ENCODE measurements around the gene CNST.
"Not testable (repeated sequence)": the region's sequence is repeated elsewhere in the genome, so short reads cannot be mapped to it uniquely, and the experiment has no call there.

Gene CNST

DNA sequence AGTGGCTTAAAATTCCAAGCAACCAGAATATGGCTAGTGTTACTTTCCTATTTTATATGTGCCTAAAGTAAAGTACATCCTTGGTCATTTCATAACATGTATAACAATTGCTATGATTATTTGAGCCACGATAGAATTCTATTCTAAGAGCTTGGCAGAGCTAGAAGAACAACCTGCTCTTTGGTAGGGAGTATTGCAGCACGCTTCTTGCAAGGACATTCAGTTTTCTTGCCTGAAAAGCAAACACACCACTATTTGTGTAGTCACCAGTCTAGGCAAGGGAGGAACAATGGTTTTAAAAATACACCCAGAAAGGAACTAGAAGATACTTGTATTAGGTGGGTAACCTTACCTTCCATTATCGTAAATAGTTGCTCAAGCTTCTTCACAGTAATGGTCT lies 51.5 kb downstream of the CNST start:
- DNase-seq (ENCODE audit: low read depth in 2 of 2) = no peak

DNA sequence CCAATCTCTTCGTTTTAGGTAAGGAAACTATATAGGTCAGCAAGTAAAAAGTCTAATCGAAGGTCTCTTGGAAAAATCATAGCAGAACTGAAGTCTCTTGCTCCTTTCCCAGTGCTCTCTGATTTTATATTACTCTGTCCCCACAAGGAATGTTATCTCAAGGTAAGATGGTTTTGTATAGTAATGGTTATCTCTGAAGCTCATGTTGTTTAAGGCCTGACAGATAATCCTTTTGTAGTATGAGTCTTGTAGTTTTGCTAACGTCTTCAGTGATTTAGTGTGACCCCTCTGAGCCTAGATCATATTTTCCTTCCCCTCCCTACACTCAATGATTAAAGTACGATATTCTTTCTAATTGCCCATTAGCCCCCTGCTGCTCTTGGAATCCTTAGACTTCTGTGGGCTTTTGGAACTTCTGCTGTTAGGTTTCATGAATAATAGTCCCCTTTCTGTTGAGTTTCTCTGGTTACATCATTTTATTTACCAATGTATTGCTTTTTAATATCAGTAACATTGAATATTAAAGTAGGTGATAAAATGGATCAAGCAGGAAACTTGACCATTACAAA lies 52.1 kb downstream of the CNST start:
- DNase-seq (ENCODE audit: low read depth in 2 of 2) = no peak

DNA sequence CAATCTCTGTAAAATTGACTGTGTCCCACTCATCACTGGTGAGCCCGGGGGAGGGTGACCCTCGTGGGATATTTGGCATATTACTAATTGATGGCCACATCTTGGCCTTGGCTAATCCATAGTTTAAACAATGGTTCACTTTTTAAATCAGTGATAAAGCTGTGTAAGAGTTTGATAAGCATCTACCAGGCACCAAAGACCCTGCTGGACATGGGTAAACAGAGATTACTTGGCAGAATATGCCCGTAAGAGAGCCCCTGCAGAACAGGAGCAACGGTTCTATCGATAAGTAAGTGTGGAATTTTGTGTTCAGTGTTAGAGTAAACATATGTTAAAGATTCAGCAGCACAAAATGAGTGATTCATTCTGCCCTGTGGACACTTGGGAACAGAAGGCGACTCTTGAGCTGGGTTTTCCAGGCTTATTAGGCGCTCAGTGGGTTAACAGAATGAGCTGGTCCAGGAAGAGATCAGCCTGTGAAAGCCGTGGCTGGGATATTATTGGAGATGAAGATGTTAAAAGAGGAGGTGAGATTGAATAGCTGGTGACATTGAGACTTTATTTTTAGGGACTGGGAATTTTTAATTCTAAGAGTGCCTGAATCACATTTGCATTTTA lies 55.9 kb downstream of the CNST start:
- DNase-seq (ENCODE audit: low read depth in 2 of 2) = no peak

DNA sequence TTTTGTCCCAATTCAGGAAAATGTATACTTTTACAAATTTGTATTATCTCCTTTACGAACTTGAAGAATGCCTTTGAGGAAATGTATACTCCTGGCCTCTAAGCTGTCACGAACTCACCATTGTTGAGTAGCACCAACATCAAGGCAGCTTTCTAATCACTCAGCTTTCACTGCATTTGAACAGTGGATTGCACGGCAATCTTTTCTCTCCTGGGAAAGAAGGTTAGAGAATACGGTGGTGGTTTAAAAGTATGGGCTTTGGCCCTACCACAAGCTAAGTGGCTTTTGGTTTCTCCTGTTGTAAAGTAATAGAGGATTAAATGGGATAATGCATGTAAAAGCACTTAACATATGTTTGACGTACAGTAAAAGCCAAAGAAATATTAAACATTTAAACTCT lies 57.8 kb downstream of the CNST start:
- DNase-seq (ENCODE audit: low read depth in 2 of 2) = no peak

DNA sequence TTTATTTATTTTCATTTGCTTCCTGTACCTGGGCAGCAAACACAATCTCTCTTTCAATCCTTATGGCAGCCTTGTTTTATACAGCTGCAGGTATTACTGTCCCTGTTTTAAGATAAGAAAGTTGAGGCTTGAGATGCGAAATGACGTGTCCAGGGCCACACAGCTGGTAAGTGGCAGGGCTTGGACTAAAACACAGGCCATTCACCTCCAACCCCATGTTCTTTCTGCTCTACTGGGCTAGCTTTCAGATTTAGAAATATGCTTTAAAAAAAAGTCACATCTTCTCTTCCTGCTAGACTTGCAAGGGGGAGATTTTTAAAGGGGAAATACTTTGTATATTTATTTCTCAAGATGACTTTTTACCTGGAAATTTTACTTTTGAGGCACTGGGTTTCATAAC lies 62.8 kb downstream of the CNST start:
- no peak for DNase-seq (ENCODE audit: low read depth in 2 of 2)

DNA sequence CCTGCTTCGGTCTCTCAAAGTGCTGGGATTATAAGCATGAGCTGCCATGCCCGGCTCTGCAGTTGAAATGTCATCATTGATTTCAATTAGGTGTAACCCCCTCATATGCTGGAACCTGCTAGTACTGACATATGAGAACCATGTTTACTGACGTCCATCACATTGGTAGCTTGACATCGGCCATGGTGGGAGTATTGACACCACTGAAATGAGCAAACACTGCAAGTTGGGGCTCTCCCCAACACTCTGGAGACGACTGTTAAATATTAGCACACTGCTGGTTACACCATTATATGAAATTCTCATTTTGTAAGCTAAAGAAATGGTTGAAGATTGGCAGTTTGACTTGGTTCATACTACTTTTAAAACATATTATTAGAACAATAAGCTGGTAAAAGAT lies 63.7 kb downstream of the CNST start:
- no peak for DNase-seq (ENCODE audit: low read depth in 2 of 2)

DNA sequence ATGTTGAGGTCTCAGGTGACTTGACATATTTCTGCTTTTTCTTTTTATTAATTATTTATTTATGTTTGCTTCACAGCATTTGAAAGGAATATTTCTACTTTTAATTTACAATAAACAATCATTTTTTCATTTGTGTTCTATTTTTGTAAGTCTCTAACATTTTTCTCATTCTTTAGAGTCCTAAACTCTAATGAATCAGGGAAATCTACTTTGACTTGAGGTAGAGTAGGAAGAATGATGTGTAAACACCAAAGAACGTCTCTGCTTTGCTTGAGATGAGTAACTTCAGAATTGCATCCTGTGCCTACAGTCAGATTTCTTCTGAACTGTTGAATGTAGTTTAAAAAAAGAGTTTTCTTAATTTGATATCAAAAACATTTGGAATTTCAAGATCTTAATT lies 65.2 kb downstream of the CNST start:
- no peak for DNase-seq (ENCODE audit: low read depth in 2 of 2)

DNA sequence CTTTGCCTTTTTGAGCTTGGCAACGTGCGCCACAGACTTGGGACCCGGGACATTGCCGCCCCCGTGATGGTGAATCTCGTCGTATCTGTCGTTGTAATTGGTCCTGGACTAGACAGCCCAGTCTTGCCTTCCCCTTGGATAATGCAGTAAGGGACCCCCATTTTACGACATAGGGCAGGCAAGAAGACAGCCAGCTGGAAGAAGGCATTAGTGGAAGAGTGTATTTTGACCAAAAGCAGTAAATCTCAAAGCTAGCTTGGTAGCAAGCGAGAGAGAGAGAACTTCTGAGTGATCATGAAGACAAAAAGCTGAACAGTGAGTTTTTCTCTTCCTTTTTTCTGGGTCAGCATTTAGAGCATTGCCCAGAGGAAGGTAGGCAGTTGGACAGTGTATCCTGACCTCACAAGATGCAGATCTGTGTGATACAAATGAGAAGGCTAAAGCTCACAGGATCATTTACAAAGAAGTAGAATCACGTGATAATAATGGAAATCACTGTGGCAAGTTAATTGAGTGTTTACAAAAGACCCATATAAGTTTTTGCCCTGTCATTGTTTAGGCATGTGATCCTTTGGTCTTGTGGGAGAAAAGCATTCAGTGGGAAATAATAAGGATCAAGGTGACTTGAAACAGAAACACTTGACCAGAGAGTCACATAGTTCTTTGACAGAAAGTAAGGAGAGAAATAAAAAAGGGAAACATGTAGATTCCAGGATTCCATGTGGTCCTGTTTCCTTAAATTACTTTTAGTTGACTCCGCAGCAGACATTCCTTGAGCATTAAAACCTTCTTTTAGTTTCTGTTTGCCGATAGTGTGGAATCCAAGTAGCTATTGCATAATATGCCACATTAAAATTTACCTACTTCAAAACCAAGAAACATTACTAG lies 66.3 kb downstream of the CNST start:
- no peak for DNase-seq (ENCODE audit: low read depth in 2 of 2)

DNA sequence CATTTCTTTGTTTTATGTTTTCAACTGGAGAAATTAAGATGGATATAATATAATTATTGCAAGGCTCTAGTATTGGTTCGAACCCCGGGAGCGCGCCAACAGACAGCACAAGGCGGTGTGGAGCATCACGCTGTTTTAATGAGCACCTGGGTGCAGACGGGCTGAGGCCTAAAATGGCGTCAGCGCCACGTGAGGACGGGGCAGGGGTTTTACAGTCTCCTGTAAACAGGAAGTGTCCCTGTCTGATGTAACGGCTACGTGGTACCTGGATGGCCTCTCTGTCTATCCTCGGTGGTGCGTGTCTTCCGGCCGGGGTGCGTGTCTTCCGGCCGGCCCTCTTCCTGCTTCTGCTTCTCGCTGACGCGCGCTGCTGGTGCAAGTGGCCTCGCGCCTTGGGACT lies 68.4 kb downstream of the CNST start:
- DNase-seq (ENCODE audit: low read depth in 2 of 2) = not testable (repeated sequence)

DNA sequence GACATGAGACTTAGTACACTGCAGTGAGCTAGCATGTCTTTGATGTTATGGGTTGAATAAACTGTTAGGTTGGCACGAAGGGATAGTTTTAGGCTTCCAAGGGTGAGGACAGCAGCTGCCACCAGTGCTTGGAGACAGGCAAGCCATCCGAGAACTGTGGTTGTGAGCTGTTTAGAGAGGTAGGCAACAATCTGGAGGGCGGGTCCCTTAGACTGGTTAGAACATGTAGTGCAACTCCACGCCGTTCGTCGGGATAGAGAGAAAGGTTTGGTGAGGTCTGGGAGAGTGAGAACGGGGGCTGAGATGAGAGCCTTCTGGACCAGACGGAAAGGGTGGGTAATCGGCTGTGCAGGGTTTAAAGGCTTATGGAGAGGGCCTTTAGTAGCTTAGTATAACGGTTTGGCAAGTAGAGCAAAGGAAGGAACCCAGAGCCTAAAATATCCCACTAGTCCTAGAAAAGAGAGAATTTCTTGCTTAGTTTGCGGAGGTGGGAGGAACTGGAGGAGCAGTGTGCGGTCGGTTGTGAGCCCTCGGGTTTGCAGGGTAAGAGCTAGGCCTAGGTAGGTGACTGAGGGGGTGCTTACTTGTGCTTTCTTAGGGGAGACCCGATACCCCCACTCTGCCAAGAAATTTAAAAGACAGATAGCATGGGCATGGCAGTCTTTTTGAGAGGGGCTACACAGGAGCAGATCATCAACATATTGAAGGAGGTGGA lies 72.8 kb downstream of the CNST start:
- DNase-seq (ENCODE audit: low read depth in 2 of 2) = no peak

DNA sequence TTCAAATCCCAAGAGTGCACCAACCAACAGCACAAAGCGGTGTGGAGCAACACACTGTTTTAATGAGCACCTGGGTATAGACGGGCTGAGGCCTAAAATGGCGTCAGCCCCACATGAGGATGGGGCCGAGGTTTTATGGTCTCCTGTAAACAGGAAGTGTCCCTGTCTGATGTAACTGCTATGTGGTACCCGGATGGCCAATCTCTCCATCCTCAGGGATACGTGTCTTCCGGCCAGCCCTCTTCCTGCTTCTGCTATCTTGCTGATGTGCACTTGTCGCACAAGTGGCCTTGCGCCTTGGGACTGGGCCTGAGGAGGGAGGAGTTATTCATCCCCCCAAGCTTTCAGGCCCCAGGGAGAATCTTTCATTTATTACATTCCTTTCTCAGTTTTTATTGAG lies 73.5 kb downstream of the CNST start:
- DNase-seq (ENCODE audit: low read depth in 2 of 2) = no peak

DNA sequence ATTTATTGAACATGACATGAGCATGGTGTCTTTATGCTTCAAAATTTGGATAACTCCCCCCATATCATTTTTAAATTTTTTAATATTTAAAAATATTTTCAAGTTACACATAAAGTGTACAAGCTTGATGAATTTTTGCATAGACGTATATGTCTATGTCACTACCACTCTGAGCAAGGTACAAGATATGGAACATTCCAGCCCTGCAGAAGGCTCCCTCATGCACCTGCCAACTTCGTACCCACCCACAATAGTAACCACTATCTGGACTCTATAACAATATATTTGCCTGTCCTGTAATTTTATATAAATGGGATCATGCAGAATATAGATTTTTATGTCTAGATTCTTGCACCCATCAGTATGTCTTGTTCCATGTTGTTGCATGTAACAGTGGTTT lies 74.5 kb downstream of the CNST start:
- DNase-seq (ENCODE audit: low read depth in 2 of 2) = no peak

DNA sequence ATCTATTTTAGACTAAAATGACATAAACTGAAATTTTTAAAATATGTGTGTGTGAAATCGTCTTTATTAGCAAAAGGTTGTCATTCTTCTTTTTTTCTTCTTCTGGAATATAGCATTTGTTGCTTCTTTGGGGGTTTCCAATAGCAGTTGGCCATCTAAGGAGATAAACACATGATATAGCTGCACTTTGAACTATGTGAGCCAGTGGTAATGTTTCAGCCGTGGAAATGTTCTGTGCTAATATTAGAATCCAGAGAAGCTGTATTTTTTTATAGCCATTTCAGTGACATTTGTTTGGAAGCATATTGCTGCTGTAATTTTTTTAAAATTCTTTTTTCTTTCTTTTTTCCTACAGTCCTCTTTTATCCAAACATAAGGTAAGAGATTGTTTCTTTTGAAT lies 75.1 kb downstream of the CNST start:
- DNase-seq (ENCODE audit: low read depth in 2 of 2) = no peak

DNA sequence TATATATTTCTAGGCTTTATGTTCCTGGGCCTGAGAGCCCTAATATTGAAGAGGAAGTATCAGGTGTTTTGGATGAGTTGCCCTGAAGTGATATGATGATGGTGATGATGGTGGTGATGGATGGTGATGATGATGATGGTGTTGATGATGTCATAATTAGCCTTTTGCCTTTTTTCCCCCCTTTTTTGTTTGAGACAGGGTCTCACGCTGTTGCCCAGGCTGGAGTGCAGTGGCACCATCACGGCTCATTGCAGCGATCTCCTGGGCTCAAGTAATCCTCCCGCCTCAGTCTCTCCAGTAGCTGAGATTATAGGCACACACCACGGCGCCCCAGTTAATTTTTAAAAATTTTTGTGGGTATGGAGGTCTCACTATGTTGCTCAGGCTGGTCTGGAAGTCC lies 76.5 kb downstream of the CNST start:
- no peak for DNase-seq (ENCODE audit: low read depth in 2 of 2)

DNA sequence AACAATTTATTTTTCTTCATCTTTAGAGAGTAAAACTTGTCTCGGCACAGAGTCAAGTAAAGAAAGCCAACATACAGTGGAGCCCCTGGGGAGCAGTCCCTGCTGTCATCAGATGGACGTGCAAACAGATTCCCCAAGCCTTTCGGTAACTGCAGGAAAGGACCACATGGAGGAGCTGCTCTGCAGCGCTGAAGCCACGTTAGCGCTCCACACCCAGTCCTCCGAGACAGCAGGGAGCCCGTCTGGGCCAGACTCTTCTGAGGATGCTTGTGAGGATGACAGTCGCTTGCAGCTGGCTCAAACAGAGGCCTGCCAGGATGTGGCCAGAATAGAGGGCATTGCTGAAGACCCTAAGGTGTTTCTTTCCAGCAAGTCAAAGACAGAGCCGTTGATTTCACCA lies 80.9 kb downstream of the CNST start:
- no peak for DNase-seq (ENCODE audit: low read depth in 2 of 2)

DNA sequence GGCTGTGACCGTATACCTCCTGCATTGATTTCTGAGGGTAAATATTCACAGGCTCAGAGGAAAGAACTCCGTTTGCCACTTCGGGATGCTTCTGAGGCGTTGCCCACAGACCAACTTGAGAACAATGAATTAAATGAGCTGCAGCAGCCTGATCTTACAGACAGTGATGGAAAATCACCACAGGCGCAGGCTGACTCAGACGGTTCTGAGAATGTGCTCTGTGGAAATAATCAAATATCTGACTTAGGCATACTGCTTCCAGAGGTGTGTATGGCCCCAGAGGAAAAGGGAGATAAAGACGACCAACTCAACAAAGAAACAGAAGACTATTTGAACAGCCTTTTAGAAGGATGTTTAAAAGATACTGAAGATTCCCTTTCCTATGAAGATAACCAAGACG lies 81.3 kb downstream of the CNST start:
- no peak for DNase-seq (ENCODE audit: low read depth in 2 of 2)

DNA sequence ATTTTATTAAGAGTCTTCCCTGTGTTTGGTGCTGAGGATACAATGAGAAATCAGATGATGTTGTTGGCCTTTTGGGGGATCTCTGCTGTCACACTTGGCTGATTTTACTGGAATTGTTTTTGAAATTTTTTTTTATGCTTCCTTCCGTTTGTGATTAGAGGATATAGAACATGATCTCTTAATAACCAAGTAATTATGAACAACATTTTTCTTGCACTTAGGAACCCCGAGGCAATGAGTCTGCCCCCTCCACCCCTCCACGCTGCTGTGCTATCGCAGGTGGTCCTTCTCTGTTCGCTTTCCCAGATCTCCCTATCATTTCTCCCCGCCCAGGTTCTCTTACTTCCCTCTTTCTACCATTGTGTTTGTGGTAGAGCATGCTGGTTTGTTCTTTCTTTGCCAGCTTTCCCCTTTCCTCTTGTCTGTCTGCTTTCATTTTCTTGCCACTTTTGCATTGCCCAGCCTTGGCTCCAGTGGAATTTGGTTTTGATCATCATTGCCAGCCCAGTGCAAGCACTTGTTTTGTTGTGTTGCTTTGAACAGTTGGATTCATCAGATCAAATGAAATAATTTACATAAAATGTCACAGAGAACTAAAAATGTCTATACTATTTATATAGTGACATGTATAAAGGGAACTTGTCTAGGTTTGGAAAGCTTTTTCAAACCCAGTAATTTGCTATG lies 84.9 kb downstream of the CNST start:
- no peak for DNase-seq (ENCODE audit: low read depth in 2 of 2)

DNA sequence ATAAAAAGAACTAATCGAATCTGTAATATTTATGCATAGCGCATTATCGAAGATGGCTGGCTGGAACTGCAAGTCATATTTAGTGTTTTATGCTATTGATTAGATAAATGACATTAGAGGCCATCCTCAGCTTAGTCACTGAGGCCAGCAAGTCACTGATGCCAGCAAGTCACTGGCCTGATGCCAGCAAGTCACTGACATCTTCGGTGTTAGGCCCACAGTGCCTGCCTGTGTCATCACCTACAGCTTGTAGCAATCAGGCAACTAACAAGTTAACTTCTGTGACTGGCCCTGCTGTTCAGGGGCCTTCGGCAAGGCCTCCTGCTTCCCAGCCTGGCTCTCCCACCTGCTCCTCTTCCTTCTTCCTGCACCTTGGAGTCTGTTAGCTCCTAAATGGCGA lies 92.3 kb downstream of the CNST start:
- no peak for DNase-seq (ENCODE audit: low read depth in 2 of 2)

DNA sequence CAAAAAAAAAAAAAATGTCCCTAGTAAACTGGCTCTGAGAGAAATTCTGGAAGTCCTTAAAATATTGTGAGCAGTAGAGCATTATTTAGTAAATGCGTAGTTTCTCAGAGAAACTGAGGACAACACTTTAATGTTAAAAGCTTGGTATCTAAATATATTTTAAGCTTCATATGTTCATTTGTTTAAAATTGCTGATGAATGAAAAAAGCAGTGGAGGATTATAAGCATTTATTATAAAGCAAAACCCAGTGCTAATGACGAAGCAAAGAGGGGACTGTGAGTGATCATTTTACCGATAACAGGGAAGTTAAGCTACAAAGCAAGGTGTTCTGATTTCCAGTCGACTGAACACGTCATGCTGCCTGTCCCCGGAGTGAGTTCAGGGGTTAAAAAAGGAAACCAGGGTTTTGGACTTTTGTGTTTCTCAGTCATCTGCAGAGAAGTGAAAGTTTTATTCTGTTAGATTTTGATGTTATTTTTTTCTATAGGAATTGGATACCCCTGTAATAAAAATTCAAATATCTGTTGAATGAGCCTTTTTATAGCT lies 93.4 kb downstream of the CNST start:
- DNase-seq (ENCODE audit: low read depth in 2 of 2) = no peak

DNA sequence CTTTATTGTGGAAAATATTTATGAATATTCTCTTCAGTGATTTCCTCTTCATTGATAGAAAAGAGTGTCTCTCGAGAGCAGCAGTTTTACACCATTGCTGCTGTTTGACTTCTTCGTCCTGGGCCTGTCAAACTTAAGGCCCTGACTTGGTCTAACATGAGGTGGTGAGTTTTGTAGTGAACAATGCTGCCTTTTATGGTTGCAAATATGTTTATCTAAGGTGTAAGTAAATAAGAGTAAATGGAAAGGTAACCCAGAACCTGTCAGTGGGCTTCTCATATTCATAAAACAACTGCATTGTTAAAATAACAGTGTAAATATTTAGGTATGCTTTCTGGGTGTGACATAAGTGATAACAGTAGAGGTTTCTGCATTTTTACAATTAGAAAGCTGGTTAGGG lies 95.2 kb downstream of the CNST start:
- no peak for DNase-seq (ENCODE audit: low read depth in 2 of 2)

DNA sequence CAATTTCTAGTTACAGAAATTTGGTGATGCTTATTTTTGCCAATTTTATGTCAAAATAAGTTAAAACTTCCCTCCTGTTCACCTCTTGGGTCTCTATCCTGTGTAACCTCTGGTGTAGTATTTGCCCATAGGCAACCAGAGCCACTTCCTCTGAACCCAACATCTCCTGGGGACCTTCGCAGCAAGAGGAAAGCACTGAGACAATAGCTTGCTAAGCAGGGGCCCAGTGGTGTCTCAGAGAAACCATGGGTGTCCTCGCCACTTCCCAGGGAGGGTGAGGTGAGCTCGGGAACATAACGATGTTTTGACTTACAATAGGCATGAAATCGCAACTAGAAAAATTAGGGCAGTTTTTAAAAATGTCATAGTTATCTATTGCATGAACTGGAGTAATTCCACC lies 101.5 kb downstream of the CNST start:
- no peak for DNase-seq (ENCODE audit: low read depth in 2 of 2)

DNA sequence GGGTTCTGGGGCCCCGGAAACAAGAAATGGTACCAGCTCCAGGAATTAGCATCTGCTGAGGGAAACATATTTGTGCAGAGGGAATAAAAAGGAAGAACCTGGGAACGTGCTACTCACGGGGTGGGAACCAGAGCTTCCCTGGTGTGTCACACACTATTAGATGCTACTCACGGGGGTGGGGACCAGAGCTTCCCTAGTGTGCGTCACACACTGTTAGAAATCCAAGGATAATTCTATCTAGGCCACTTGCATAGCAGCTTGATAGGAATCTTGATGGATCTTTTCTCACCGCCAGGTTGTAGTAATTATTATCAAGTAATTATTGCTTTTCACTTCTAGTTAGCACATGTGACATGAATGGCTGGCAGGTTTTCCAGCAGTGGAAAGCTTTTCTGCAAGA lies 103.4 kb downstream of the CNST start:
- no peak for DNase-seq (ENCODE audit: low read depth in 2 of 2)

Data from stimulated activated CD8-positive, alpha-beta memory T cell treated with anti-CD3 and anti-CD28 coated beads, Interleukin-7, amount 100 ng/mL, for 1 hour (primary cell).